ENCODE measurements around the gene BICC1. TPM values are rescaled to one million over a fixed set of nuclear protein-coding genes. Genes with fewer than 3 reads are reported as not detected.

Gene BICC1
- total RNA-seq, 2 donors from 2014 or later, result 0.27 to 0.40 TPM

DNA sequence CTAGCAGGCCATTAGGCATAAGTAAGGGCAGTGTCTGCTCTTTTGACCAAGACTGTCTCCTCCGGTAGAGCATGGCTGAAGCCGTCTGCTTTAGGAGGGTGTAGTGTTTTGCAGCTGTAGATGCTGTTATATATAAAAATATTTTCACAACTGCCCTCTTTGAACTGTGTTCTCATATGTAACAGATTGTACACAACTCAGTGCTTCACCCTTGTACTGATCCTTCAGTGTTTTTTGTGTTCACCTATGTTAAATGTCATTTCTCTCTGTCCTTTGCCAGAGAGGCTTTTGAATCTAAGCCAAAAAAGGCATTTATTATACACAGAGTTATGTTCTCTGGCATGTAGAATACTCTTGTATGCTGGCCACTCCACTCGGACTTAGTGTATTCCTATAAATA lies 135.5 kb downstream of the BICC1 start:
- Histone ChIP-seq H3K4me3 (ENCODE audit: low read length) (no peak overlapping the region), H3K27me3 (ENCODE audit: control insufficient read depth, insufficient read depth, low read length, poor library complexity, severe bottlenecking) (no peaks in the 10 kb centered on the region), H3K4me1 (ENCODE audit: control insufficient read depth, insufficient read depth, low read length) (no peaks in the 10 kb centered on the region), H3K9ac (ENCODE audit: extremely low read depth, low read length, poor library complexity, severe bottlenecking) (no peak overlapping the region), H3K36me3 (ENCODE audit: control insufficient read depth, insufficient read depth, low read length) (no peaks in the 10 kb centered on the region), H3K9me3 (ENCODE audit: control insufficient read depth, low read length) (no peaks in the 10 kb centered on the region), H3K27ac (ENCODE audit: low read depth, low read length) (no peak overlapping the region)
- TF ChIP-seq, protein P1, sequence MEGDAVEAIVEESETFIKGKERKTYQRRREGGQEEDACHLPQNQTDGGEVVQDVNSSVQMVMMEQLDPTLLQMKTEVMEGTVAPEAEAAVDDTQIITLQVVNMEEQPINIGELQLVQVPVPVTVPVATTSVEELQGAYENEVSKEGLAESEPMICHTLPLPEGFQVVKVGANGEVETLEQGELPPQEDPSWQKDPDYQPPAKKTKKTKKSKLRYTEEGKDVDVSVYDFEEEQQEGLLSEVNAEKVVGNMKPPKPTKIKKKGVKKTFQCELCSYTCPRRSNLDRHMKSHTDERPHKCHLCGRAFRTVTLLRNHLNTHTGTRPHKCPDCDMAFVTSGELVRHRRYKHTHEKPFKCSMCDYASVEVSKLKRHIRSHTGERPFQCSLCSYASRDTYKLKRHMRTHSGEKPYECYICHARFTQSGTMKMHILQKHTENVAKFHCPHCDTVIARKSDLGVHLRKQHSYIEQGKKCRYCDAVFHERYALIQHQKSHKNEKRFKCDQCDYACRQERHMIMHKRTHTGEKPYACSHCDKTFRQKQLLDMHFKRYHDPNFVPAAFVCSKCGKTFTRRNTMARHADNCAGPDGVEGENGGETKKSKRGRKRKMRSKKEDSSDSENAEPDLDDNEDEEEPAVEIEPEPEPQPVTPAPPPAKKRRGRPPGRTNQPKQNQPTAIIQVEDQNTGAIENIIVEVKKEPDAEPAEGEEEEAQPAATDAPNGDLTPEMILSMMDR (conservative IDR thresholded peaks at IDR 0.05), result no peak
- Mint-ChIP-seq H3K4me1 (peaks cover 4% of the 10 kb centered on the region), H3K27ac (no peak overlapping the region), H3K36me3 (ENCODE audit: low read depth) (no peaks in the 10 kb centered on the region), H3K4me3 (no peak overlapping the region), H3K9me3 (no peaks in the 10 kb centered on the region), H3K27me3 (ENCODE audit: insufficient read depth) (no peaks in the 10 kb centered on the region)
- no peak for DNase-seq
- 90% methylated on average over 3 of the region's 3 CpGs; no CpG with 5 or more reads in 1 of the 2 experiments for WGBS, 2 experiments (ENCODE audit: insufficient coverage in 1 of 2, insufficient read length in 1 of 2)

DNA sequence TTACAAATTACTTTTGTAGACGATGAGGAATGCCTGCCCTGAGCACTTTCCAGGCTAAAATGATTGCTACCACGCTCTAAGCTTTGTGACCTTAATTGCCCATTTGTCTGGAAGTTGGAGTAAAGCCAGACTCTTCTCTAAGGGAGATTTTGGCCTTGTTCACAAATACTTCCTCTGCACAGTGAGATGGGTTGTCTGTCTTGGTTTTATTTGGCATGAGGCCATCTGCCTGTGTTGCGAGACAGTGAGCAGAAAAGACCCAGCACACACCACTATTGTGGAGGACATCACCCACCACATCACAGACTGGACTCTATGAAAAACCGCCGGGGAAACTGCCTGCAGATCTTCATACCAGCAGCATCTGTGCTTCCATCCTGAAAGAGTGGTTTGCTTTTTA lies 138.4 kb downstream of the BICC1 start:
- H3K36me3 ChIP-seq (ENCODE audit: control insufficient read depth, insufficient read depth, low read length), result no peaks in the 10 kb centered on the region
- WGBS, 2 experiments (ENCODE audit: insufficient coverage in 1 of 2, insufficient read length in 1 of 2), result 83 to 87% methylated on average over 5 of the region's 5 CpGs
- H3K4me1 ChIP-seq (ENCODE audit: control insufficient read depth, insufficient read depth, low read length), result no peaks in the 10 kb centered on the region
- Mint-ChIP-seq H3K4me3 (no peak overlapping the region), H3K36me3 (ENCODE audit: low read depth) (no peaks in the 10 kb centered on the region), H3K27me3 (ENCODE audit: insufficient read depth) (no peaks in the 10 kb centered on the region), H3K27ac (no peak overlapping the region), H3K9me3 (no peaks in the 10 kb centered on the region), H3K4me1 (peaks cover 4% of the 10 kb centered on the region)
- TF ChIP-seq, protein P1 (conservative IDR thresholded peaks at IDR 0.05), result no peak
- no peak overlapping the region for H3K4me3 ChIP-seq (ENCODE audit: low read length)
- no peak overlapping the region for H3K9ac ChIP-seq (ENCODE audit: extremely low read depth, low read length, poor library complexity, severe bottlenecking)
- H3K27ac ChIP-seq (ENCODE audit: low read depth, low read length), result no peak overlapping the region
- no peaks in the 10 kb centered on the region for H3K27me3 ChIP-seq (ENCODE audit: control insufficient read depth, insufficient read depth, low read length, poor library complexity, severe bottlenecking)
- H3K9me3 ChIP-seq (ENCODE audit: control insufficient read depth, low read length), result no peaks in the 10 kb centered on the region
- DNase-seq, result no peak

DNA sequence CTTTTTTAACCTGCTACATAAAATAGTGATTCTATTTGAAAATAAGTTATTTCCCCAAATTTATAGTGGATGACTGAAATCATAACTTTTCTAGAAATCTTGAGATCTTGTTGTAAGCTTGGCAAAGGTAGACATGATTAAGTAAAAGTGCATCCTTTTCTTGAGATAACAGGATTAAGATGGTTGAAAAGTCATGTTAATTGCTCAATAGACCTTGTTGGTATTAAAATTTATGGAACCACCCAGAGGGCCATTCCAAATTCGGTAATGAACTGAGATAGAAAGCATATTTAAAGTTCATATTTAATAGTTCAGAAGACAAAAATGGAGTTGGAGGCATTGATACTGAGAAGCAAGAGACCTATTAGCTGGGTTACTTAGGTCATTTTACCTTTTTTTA lies 139.1 kb downstream of the BICC1 start:
- no peaks in the 10 kb centered on the region for H3K27me3 Mint-ChIP-seq (ENCODE audit: insufficient read depth)
- H3K9me3 Mint-ChIP-seq, result no peaks in the 10 kb centered on the region
- H3K36me3 ChIP-seq (ENCODE audit: control insufficient read depth, insufficient read depth, low read length), result no peaks in the 10 kb centered on the region
- no peaks in the 10 kb centered on the region for H3K27me3 ChIP-seq (ENCODE audit: control insufficient read depth, insufficient read depth, low read length, poor library complexity, severe bottlenecking)
- H3K27ac ChIP-seq (ENCODE audit: low read depth, low read length), result no peak overlapping the region
- H3K4me1 ChIP-seq (ENCODE audit: control insufficient read depth, insufficient read depth, low read length), result no peaks in the 10 kb centered on the region
- H3K27ac Mint-ChIP-seq, result no peak overlapping the region
- no peaks in the 10 kb centered on the region for H3K36me3 Mint-ChIP-seq (ENCODE audit: low read depth)
- peaks cover 4% of the 10 kb centered on the region for H3K4me1 Mint-ChIP-seq
- no peak overlapping the region for H3K9ac ChIP-seq (ENCODE audit: extremely low read depth, low read length, poor library complexity, severe bottlenecking)
- no peak for DNase-seq
- TF ChIP-seq, protein P1 (conservative IDR thresholded peaks at IDR 0.05), result no peak
- H3K4me3 ChIP-seq (ENCODE audit: low read length), result no peak overlapping the region
- H3K9me3 ChIP-seq (ENCODE audit: control insufficient read depth, low read length), result no peaks in the 10 kb centered on the region
- whole genome bisulfite sequencing, 2 experiments (ENCODE audit: insufficient coverage in 1 of 2, insufficient read length in 1 of 2), result 87% methylated on average over 1 of the region's 1 CpG; no CpG with 5 or more reads in 1 of the 2 experiments
- no peak overlapping the region for H3K4me3 Mint-ChIP-seq

All from endodermal cell (in vitro differentiated cells).